Caki2 (cell line): ENCODE measurements around the gene DHX32. TPM values are rescaled to one million over a fixed set of nuclear protein-coding genes. Genes with fewer than 3 reads are reported as not detected.

ENCODE experiments used
- DNase-seq: peaks from one replicate; pipeline ENCODE4 v3.0.0-alpha.2; 2015; ENCODE audit warnings: low read depth
- in situ Hi-C: cut with HindIII; loops from 2 replicates; pipeline ENCODE4 v1.10.0; 2016; ENCODE audit warnings: low sequenced_read_pairs, low pct_unique_long_range_greater_than_20kb, mixed read lengths
- total RNA-seq: library from RNA; depleted of rRNA; stranded (reverse); fragments of >200 nt; shearing (Covaris generic); gene quantifications from 2 replicates; pipeline ENCODE4 v1.2.3, GENCODE V29; 2014; ENCODE audit warnings: low replicate concordance

The DHX32 gene
- total RNA-seq, 1 experiment from 2014 or later = 48.9 TPM

DNA sequence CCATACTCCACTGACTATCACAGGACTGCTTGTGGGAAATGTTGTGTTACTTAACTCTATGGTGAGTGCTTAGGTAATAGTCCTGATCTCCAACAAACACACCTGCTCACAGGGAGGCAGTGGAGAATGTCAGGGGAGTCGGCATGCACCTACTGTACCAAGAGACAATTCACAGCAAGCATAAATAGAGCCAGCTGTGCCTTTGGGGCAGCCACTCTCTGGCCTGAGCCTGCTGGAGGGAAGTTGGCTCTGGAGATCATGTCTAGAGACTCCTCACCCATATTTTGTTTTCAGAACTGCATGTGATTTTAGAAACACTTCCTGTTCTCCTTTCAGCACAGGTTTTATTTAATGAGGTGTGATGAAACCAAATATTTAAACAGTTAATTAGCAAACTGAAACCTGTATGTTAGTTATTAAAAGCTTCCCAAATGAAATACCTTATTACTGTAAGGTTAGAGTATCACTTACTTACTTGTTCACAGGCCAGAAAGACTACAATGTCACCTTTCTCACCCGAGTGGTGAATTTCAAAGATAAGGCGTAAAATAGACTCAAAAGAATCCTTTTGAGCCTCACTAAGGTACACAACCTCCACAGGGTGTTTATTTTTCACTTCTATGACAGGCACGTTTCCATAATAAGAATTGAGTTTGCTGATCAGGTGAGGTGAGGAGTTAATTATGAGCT, 21.8 kb downstream of the DHX32 start:
- DNase-seq = no peak
- in situ Hi-C loops = no loop called here

DNA sequence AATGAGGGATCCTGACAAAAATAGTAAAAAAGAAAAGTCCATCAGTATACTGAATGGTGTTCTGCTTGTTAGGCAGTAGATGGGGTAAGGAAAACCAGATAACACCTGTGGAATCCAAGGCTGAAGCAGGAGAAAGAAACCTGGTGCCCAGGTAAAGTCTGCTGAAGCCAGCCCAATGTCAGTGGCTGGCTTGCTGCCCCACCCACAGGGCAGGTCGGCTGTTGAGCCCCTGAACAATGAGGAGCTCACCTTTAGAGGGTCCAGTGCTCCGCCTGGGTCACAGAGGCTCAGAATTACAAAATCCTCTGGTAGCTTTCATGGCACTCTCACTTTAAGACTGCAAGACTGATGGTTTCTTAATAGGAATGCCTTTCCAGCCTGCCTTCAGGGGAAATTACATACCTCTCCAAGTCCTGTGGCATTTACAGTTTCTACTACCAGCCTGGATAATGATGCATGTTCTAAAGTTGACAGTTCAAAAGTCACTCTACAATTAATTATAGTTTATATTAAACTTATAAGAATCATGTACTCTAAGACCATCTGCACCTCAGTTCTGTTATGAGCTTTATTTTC, 23.8 kb downstream of the DHX32 start:
- in situ Hi-C loops = no loop called here
- no peak for DNase-seq

DNA sequence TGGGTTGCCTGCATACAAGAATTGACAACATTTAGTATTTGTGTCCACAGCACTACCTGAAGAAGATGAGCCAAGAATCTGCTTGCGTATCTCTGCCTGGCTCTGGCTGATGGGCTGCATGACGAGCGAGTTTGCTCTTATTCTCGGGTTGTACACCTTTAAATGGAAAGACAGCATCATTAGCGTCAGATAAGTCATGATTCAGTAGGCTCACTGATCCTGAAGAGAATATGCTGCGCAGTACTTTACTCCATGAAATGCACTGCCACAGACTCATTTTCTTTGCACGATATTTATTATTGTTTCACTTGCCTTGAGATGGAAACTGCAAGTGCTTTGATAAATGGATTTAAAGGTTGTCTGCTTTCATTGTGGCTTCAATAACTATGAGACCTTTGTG, 28.6 kb downstream of the DHX32 start:
- in situ Hi-C loops = no loop called here

DNA sequence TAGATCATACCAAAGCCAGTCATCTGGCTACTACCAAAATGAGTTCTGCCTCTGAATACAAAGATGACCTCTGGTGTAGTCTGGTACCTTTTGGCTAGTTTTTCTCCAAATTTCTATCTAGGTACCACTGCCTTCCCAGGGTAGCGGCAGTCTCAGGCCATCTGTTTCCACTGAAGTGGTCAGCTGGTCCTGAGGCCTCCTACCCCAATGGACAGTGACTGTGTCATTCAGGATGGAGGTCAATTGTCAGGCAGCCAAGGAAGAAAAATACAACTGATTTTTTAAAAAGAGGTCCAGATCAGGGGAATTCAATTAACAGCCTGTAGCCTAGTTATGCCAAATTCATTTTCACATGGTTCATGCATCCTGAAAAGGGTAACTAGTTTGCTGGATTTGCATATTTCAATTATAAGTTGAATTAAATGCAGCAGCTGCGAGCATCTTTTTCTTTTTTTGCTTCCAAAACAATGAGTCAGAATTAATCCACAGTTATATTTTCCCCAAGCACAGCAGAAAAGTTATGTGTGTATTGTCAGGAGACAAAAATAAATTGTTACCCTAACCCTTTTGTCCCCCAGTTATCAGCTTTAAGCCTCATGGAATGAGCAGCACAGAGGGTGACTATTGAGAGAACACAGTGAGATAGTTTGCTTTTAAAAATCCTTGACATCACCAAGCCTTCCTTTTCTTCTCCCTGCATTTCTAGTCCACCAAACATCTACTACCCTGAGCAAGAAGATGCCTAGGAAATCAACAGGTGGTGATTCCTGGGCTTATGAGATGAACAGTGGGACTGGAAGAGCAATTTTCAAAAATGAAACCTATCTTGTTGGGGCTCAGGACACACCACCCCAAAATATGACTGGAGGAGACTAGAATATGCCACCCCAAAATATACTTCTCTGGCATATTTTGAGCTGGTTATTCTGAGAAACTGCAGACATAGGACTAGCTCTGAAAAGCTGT, 30.0 kb downstream of the DHX32 start:
- no peak for DNase-seq
- in situ Hi-C loops = no loop called here

More for the DNA sequence above, 28.6 kb downstream of the DHX32 start:
- DNase-seq = no peak

DNA sequence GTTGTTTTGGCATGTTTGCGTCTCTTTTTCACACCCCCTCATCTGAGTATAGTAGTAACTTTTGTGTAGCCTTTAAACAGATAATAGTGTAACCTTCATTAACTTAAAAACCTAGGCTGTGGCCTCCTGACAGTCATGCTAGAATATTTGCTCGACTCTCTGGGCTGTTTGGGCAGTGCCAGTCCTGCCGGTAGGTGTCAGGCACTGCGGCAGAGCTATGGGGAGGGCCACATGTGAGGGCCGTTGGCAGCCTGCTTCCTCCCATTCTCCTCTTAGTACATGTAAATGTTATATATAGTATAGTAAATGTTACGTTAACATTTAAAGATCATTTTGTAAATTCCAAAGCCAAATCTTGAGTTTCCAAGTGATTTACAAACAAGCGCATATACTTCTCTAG, 31.6 kb downstream of the DHX32 start:
- no peak for DNase-seq
- in situ Hi-C loops = no loop called here

DNA sequence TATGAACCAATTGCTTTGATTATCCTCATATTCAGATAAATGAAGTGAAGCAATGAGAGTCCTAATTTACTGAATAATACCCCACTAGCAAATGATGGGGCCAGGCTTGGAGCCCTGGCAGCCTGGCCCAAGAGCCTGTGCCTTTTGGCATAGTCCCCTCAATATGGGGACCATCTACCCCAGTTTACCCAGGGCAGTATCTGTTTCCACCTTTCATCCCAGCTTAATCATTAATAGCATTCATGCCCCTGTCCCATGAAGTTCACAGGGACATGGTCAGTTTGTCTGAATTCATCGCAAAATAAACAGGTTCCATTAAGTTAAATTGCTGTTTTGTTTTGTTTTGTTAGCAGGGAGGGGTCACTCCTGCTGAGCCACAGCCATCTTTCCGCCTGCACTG, 32.2 kb downstream of the DHX32 start:
- in situ Hi-C loops = no loop called here
- no peak for DNase-seq

DNA sequence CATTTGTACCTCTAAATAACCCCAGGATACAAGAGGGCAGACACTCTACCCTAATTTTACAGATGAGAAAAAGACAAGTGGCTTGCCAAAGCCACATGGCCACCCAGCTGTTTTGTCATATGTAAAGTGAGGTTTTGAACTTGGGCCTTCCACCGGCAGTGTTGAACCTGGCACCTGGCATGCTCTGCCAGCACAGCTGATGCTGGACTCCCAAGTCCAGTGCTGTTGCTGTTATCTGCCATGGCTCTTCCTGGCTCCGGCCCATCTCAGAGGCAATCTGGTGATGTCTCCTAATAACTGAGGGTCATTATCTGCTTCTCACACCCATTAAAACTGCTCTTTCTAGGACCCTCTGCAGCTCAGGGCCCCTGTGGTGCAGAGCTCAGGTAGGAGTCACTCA, 32.7 kb downstream of the DHX32 start:
- DNase-seq = no peak
- in situ Hi-C loops = no loop called here

DNA sequence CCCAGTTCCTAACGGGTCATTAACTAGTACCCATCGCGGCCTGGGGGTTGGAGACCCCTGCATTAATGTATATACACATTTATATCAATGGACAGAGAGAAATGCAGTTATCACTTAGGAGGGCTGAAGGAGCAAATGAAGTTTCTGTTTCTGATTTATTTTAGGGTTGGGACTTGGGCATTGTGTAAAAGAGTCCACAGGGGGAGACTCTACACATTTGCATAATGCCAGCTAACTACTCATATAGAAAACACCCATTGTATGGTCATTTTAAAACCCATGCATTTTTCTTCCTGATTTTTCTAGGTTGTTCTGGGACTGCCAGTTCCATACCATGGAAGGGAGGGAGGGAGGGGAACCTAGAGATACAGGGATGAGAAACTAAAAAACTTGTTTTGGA, 34.2 kb downstream of the DHX32 start:
- in situ Hi-C loops = no loop called here
- no peak for DNase-seq

DNA sequence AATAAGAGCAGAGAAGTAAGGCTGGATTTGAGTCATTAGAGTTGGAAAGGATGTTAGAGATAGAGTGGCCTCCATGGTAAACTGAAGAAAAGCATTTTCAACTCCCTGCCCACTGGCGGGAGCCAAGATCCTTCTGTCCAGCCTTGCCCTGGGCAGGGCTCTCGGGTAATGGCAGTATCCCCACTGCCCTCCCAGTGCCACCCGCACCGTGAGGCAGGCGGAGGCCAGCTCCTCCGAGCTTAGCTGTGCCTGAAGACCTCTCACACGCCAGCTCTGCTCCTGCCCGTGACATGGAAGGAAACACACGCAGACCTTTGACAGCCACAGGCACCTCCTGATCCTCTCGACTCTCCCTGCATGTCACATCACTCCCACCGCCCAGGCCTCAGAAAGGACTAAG, 35.5 kb downstream of the DHX32 start:
- in situ Hi-C loops = no loop called here
- DNase-seq = no peak

DNA sequence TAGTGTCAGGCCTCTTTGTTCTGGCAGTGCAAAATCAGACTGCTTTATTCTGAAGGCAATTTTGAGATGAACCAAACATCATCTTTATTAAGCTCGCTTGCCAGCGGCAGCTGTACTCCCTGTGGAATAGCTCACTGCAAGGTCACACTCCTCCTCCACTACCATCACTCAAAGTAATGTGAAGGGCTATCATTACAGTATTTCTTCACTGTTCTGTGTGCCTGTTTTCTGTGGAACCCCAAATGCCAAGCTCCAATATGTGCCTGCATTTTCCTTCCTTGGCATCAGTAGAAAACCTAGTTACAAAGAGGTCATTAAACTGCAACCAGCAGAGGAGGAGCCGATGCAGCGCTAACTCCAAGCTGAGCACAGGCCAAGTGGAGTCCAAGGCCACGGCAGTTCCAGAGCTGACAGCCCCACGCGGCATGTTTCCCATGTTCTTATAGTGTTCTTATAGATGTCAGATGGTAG, 36.3 kb downstream of the DHX32 start:
- no peak for DNase-seq
- in situ Hi-C loops = no loop called here

DNA sequence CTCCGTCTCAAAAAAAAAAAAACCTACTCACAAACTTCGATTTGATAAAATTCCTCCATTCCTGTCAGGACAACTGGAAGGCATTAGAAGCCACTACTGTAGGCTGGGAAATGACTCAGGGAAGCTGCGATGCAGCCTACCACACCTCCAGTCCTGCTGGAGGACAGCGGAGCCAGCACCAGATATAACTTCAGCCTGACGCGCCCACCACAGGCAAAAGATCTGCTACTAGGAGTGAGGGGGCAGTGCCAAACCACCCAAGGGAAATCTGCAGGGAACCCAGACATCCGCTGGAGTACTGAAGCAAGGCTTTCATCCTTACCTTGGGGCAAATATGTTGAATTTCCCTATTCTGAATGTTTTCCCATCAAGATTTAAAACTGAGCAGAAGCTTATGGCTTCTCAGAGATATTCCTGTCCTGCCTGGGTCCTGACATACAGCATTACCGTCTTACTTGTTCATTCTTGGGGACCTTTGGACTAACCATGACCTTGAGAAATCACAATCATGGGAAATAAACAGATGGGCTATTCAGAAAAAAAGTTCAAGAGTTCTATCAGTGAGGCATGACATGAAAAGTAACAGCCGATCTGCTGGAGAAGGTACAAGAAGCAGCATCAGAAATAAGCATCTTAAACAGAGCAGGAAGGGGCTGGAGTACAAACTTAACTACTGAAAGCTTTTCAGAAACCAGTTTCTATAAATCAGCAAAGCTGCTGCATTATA, 37.3 kb downstream of the DHX32 start:
- DNase-seq = no peak
- in situ Hi-C loops = no loop called here

DNA sequence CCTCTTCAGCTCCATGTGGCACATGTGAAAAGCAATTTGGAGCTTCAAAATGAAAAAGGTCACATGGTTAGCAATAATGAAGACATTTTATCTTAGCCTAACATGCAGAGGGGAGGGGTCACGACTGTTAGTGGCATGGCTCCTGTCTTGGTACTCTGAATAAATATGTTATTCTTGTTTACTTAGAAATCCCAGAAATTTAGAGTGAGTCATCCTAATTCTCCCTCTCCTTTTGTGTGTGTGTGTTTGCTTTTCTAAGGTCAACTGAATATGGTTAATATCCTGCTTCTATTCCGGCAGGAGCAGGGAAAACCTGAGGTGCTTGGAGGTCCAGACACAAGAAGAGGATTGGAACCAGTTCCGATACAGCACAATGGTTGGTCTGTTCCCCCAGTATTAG, 40.1 kb downstream of the DHX32 start:
- DNase-seq = no peak
- in situ Hi-C loops = no loop called here

DNA sequence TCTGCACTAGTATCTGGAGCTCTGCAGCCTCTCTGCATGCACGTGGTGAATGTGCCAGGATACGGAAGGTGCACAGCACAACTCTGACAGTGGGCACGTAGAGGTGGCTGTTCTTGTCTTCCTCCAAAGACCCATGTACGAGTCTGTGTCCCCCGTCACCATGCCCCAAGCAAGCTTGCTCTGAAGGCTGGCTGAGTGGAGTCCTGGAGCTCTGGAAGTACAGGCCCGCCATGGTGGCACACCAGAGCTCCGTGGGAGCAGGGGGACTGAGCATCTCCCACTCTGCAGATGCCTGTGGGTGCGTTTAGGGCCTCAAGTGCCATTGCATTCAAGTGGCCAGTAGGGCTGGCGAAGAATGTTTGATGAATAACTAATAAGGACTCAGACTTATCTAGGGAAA, 40.7 kb downstream of the DHX32 start:
- no peak for DNase-seq
- in situ Hi-C loops = no loop called here

DNA sequence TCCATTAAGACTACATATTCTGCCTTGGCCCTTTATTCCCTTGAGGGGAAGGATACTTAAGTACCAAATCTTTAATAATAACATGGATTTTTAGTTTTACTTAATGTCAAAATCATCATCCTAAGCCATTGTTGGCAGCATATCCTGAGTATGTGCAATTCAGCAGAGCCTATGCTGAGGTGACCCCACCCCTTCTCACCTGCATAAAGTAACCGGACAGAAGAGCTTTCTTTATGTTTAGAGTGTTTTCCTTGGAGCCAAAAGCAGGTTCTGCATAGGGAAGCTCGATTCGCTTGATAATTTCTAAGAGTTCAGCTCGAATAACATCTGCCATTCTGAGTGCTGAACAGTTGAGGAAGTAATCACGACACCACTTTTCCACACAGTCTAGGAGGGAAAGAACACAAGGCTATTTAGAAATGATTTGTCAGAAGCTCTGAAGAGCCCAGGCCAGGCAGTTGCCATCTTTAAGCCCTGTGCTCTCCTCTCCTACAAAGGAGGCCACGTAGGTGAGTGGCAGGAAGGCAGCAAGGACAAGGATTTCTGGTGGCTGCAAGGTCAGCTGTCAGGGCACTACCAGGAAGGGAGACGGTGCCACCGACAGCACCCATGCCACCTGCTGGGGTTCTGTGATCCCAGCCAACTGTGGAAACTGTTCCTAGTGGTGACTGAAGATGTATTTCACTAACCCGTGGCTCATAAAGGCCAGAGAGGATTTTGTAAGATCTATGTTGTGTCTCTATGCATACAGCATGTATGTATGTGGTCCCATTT, 42.1 kb downstream of the DHX32 start:
- DNase-seq = no peak
- in situ Hi-C loops = no loop called here

DNA sequence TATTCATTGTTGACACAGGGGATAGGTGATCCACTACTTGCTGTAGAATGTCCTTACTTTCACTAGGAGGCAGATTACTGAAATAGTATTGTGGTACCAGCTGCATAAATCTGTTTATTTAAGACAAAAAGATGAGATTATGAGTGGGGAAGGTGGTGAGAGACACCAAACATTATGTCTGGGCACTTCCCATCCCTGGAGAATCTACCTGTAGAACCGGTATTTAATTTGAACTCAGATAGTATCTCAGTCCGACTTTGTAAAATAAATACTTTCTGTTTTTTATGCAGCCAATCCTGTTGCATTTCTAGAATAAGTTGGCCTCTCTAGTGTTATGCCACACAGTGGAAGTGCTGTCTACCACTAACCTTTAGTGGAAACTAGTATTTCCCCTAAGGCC, 44.3 kb downstream of the DHX32 start:
- in situ Hi-C loops = no loop called here
- no peak for DNase-seq

DNA sequence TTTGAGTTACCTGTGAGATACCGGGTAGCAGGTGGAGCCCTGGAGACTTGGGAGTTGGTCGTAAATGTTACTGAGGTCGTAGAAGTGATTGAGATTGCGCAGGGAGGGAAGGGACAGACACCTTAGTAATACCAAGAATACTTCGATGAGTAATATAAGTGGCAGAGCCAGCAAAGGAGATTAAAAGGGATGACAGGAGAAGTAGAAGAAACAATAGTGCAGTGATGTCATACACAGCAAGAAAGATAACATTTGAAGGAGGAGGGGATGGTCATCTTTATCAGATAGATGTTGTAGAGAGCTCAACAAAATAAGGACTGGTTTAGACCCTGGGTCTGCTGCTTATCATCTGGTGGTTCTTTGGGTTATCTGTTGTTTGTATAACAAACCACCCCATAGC, 52.8 kb downstream of the DHX32 start:
- in situ Hi-C loops = no loop called here
- DNase-seq = no peak

DNA sequence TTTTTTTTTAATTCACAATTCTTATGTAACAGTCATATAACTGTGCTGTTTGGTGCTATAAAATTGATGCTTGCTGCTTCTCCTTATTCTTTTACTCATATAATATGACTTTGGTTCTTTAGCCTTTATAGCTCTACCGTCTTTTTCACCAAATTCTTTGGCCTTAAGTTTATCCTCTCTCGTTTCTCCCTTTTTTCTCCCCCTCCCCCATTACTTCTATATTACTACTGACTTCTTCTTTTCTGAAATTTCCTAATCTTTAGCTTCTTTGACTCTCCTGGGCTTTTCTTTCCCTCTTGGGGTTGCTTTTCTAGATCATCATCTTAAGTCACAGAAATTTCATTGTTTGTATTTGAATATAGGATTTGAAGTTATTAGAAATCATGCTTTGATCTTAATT, 54.0 kb downstream of the DHX32 start:
- in situ Hi-C loops = no loop called here
- DNase-seq = no peak

DNA sequence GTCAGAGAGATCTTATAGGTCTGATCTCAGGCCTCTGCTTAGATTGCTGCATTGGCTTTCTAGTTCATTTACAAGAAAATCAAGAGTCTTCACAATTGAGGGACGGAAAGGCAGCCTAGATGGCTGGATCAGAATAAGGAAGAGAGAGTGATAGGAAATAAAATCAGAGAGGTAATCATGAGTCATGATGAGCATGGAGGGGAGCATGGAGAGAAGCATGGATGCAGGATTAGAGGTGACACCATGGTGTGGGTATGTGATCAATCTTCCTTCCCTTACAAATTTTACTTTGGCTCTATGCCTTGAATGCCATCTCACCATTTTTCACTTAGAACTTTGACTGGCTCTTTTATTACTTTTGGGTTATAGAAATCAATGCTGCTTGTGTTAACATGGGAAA, 56.4 kb downstream of the DHX32 start:
- DNase-seq = peak; percentile 23
- in situ Hi-C loops = no loop called here
